HG03135 (cell line): ENCODE measurements around the gene TUFT1.

Source experiments
- ATAC-seq: cut with Tn5 transposase; IDR thresholded peaks from one replicate; pipeline ENCODE4 v1.9.1; 2021; ENCODE audit warnings: mild to moderate bottlenecking, moderate library complexity; ENCODE audit not compliant: unreplicated experiment

The TUFT1 gene, protein sequence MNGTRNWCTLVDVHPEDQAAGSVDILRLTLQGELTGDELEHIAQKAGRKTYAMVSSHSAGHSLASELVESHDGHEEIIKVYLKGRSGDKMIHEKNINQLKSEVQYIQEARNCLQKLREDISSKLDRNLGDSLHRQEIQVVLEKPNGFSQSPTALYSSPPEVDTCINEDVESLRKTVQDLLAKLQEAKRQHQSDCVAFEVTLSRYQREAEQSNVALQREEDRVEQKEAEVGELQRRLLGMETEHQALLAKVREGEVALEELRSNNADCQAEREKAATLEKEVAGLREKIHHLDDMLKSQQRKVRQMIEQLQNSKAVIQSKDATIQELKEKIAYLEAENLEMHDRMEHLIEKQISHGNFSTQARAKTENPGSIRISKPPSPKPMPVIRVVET

DNA sequence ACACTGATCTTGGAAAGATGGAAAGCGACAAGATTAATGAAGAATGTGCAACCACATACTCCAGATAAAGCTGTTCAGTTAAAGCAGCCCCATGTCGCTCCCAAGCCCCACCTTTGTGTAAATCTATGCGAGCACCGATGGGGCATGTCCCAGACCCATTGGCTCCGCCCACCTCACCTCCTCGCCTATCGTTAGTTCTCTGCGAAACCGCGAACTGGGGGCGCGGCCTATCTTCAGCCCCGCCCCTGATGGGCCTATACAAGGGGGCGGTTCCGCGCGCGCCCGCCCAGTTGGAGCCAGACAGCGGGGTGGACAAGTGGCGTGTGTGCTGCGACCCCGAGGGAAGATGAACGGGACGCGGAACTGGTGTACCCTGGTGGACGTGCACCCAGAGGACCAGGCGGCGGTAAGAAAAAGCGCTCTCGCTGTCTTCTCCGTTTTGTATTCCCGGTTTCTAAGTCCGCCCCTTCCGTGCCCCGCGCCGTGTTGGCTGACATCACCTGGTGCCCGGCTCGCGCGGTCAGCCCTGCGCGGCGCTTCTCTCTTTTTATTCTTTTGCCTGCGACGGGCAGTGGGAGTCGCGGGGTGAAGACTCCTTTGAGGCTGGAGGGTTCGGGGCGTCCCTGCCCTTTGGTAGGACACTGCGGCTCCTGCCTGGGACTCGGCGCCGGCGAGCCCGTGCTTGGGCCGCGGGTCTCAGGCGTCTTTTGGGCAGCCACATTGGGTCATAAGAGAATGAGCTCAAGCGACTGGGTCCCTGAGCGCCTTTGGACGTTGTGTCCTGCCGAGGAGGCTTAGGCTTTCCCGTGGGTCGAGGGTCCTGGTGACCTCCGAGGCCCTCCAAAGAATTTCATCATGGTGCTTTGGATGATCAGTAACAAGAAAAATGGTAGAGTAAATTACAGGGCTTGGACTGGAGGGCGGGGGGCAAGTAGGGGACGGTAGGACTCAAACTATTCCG lies at the start of gene TUFT1:
TSS of gene TUFT1 (plus strand) at position 289 of the 961 bp plus-strand sequence. CDS start at position 347, 58 bp downstream.
- peak; percentile 96 for ATAC-seq

DNA sequence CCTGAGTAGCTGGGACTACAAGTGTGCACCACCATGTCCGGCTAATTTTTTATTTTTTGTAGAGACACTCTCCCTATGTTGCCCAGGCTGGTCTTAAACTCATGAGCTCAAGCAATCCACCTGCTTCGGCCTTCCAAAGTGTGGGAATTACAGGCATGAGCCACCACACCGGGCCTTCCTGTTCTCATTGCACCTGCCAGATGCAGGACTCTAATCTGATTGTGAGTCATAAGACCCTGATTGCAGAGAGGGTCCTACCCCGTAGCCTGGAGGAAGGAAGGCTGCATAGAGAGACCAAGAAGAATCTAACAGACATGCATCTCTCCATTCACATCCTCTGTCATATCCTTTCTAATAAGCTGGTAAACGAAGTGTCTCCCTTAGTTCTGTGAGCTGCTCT lies 48.5 kb upstream of the TUFT1 start:
- no peak for ATAC-seq

DNA sequence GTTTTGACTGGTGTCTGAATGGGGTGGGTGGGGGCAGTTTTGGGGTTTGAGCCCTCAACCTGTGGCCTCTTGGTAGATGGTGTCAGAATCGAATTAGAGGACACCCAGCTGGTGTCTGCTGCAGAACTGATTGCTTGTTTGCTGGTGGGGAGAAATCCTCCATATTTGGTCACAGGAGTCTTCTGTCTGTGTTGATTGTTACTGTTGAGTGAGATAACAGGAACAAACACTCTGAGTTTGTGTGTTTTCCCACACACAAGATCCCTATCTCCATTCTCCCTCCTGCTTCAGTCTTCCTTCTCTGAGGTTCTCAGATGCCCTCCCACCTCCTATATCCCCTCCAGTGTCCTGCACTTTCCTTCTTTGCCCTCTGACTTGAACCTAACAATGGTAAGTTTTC lies 48.0 kb upstream of the TUFT1 start:
- no peak for ATAC-seq

DNA sequence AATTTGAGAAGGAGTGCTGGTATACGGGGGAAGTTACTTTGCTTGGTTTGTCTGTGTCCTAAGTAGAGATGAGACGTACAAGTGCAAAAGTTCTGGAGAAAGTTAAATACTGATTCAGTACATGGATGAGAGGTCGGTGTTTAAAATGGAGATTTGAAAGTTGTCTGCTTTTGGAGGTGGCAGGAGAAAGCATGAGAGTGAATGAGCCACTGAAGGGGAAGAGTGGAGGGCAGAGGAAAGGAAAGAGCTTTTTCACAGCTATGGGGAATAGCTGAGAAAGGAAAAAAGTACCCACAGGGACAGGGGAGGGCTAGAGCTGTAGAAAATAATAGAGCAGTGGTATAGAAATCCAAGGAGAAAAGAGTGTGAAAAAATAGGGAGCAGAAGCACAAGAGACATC lies 47.1 kb upstream of the TUFT1 start:
- no peak for ATAC-seq

DNA sequence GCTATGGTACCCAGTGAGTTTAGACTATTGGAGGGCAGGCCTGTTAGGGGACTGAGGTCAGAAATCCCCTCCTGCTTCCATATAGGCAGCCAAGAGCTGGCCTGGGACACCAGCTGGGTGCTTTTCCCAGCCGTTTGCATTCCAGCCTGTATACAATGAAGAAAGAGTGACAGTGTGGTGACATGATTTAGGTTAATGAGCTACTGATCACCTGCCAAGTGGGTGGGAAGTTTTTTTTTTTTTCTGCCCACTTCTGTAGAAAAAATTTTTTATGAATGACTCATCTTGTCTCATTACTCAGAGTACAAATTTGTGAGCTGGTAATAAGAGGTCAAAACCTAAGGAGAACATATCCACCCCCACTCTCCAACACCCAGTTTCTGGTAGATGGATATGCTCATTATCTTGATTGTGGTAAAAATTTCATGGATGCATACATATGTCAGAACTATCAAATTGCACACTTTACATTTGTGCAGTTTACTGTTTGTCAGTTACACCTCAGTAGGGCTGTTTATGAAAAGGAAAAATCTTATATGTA lies 45.3 kb upstream of the TUFT1 start:
- ATAC-seq, result no peak

DNA sequence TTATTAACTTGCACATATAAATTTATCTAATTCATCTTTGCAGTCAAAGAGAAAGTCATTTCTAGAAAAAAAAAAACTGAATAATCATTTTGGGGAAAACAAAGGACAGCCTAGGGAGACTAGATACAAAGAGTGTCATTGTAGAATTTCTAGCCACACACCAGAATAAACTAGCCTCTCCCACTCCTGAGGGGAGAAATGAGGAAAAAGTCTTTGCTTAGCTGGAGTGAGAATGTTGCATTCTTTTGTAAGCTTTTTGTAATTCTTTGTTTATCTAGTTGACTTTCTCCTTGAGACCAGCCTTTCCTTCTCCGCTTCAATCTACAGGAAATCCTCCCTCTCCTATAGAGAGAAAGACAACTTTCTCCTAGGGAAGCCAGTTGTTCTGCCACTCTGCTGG lies 44.8 kb upstream of the TUFT1 start:
- no peak for ATAC-seq

DNA sequence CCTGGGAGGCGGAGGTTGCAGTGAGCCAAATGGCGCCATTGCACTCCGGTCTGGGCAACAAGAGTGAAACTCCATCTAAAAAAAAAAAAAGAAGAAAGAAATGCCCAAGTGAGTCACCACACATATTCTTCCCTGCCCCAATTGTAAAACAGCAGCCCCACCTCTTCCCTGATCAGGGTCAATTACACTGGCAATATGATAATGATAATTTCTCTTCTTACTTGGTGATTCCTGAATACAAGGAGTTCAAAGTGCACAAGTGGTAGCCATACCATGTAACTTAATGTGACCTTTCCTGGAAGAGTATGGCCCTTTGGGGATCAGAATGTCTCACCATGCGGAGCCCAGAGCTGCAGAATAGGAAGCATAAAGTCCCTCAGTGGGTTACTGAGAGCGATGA lies 40.7 kb upstream of the TUFT1 start:
- ATAC-seq, result no peak

DNA sequence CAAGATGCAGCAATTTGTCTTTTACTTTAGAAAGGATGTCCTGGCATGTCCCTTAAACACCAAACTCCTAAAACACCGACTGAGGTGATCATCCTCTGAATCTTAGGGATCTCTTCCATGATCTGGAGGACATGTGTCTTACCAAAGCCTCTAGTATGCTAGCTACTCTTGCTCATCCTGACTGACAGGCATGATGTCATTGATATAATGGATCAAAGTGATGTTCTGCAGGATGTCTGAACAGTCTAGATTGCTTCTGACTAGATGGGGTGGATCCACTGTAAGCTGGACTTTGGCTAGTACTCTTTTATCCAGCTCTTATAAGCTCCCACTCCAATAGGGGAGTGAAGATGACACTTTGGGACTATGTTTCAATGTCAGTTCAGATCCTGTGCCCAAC lies 40.2 kb upstream of the TUFT1 start:
- ATAC-seq, result no peak

DNA sequence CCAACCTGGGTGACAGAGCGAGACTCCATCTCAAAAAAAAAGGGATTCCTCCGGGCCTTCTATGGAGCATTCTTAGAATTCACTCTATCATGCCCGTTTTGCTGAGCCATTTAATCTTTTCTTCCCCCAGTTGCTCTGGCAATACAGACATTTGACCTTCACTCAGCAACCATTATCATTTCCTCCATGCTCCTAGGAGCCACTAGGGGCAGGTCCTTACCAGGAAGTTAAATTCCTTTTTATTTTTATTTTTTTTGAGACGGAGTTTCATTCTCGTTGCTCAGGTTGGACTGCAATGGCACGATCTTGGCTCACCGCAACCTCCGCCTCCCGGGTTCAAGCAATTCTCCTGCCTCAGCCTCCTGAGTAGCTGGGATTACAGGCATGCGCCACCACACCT lies 38.6 kb upstream of the TUFT1 start:
- ATAC-seq, result no peak

DNA sequence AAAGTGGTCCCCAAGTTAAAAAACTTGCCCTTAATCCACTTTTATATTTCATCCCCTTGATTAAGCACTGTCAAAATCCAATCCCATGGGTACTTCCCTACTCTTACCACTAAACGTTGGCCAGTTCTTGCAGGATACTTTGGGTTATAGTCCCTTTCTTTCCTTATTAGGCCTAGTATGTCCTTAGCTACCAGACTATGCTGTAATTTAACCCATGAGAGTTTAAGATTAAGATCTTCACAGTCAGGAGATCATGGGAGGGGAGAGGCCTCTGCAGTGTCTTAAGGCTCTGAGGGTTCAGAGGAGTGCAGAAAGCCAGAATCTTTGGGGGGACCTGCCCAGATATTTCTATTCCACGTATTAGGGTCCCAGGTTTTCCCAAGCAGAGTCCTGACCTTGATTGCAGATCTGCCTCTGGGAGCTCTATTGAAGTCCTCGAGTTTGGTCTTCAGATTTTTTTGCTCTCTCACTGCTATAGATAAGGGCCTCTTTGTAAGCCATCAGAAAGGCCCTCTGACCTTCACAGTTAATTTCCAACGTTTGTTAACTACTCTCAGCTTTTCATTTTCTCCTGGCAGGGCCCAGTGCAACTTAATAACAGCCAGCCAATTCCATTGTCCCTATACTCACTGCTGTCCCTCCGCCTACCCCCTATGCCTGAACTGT lies 37.9 kb upstream of the TUFT1 start:
- no peak for ATAC-seq

DNA sequence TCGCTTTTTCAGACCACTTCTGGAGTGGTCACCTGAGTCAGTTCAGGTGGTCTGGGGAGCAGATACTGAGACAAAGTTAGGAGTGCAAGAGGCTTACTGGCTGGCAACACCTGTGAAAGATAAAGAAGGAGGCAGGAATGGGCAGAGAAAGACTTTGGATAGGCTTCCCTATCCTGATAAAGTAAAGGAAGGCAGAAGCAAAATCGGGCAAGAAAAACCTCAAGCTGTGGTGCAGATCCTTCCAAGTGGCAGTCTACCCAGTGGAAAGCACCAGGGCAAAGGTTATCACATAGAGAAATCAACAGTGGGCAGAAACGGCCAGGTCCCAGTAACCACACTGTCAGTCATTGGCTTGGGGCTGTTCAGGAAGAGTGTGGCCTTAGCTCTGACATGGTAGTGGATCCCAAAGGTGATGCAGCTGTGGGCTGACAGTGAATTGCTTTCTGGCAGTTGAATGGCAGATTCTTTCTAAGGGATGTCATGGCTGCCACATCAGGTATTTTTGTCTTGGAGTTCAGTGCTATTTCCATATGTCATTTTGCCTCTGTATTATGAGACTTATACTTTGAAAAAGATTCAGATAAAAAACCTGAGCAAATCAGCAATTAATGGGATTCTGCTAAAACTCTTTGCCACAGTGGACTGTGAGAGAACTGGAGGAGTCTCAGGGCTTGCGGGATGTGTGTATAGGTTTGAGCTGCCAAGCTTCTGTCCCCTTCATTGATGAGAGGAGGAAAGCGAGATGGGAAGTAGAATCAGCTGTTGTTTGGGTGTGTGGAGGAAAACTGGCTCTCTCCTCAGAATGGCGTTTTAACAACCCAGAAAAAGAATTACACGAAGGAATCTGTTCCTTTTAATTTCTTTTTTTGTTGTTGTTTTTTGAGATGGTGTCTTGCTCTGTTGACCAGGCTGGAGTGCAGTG lies 37.0 kb upstream of the TUFT1 start:
- ATAC-seq, result no peak

DNA sequence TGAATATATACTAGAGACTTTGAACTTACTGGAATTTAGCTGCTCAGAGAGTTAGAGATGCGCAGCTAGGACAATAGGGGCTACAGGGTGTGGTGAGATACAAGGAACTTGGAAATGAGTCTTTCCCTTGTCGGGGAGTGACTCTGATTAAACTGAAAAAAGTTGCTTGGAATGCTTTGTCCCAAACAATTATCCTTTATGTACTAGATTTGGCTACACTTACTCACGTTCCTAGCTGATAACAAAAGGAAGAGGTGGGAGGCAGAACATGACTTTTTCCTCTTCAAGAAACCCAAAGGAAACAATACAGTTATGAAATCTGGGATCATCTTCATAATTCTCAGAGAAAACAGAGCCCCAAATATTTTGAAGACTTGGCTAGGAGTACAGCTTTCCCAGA lies 35.9 kb upstream of the TUFT1 start:
- no peak for ATAC-seq

DNA sequence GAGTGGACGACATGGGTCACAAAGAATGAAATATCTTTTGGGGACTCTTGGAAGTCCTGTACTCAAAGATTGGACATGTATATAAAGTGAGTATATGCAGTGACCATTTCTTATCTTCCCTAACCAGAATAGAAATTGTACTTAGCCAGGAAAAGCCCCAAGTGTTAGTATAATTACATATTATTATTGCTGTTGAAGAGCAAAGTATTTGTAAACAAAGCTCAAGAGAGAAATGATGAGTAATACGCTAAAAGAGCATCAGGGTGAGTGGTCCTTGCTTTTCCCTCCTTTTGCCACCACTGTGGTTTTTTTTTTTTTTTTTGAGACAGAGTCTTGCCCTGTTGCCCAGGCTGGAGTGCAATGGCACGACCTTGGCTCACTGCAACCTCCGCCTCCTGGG lies 35.4 kb upstream of the TUFT1 start:
- ATAC-seq, result no peak

DNA sequence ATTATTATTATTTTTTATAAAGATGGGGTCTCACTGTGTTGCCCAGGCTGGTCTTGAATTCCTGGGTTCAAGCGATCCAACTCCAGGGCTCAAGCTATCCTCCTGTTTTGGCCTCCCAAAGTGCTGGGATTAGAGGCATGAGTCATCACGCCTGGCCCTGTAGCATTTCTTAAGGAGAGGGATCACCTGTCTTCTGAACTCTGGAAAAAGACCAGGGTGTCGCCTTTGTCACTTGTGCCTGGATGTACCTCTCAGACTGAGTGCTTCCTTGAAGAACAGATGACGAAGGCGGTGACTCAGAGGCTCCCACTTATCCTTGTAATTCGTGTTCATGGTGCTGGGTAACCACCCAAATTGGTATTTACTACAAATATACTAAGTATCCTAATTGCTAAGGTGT lies 31.3 kb upstream of the TUFT1 start:
- ATAC-seq, result no peak

DNA sequence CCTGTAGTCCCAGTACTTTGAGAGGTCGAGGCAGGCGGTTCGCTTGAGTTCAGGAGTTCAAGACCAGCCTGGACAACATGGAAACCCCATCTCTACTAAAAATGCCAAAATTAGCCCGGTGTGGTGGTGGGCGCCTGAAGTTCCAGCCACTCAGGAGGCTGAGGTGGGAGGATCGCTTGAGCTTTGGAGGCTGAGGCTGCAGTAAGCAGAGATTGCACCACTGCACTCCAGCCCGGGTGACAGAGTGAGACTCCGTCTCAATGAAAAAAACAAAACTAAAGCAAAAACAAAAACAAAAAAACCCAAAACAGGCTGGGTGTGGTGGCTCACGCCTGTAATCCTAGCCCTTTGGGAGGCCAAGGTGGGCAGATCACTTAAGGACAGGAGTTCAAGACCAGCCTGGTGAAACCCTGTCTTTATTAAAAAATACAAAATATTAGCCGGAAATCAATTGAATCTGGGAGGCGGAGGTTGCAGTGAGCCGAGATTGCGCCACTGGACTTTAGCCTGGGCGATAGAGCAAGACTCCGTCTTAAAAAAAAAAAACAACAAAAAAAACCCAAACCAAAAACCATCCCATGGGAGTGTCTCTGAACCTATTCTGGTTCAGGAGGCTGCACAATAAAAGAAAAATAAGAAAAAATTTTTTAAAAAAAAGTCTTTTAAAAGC lies 30.6 kb upstream of the TUFT1 start:
- no peak for ATAC-seq

DNA sequence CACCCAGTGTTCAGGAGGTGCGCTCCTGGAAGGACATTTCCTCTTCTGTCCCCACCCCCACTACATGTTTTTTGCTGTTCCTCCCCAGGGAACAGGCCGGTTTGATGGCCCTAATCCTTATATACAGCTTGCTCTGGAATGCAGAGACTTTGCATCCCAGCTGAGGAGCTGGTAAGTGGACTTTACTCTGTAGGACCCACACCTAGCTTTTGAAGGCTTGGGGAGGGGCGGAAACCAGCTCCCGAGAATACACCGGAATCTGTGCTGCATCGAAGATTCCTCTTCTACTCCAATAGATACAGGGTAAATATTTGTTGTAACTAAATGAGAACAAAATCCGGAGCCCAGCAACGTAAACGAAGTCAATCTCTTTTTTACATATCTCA lies 30.1 kb upstream of the TUFT1 start:
- no peak for ATAC-seq

DNA sequence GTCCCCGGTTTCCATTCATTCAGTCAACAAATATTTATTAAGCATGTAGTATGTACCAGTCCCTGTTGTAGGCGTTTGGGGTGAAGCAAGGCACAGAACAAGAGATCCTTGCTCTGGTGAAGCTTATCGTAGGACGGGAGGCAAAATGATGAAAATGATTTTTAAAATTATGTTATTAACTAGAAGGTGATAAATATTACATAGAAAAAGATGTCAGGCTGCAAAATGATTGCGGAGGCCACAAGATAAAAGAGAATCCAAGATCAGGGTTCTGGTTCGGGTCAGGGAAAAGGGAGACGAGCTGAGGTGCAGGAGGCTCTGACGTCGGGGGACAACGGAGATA lies 29.5 kb upstream of the TUFT1 start:
- no peak for ATAC-seq

DNA sequence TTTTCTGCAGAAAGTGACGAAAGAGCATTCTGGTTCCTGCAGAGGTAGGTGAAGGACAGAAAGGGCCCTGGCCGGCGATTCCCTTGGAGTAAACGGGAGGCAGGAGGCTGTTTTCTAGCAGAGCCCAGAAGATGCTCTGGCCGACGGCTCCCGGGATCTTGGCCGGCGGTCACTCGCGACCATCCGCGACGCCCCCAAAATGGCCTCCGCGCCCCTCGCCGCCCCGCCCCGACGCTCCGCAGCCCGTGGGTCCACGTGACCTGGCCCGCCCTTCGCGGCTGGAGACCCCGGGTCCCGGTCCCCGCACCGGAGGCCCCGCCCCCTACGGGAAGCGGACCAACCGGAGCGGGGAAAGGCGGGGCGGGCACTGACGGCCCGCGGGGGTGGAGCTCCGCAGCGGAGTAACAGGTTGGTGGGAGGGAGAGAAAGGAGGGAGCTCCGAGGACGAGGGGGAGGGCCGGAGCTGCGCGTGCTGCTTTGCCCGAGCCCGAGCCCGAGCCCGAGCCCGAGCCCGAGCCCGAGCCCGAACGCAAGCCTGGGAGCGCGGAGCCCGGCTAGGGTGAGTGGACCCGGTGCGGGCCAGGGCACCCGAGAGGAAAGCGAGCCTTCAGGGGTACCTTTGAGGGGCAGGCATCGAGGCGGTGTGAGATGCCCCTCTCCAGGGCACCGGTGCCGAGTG lies 29.0 kb upstream of the TUFT1 start, which contains the start of gene CGN:
TSS of gene CGN (plus strand) at position 431 of the 679 bp plus-strand sequence. CDS start 7,133 bp downstream, outside the sequence.
- no peak for ATAC-seq

DNA sequence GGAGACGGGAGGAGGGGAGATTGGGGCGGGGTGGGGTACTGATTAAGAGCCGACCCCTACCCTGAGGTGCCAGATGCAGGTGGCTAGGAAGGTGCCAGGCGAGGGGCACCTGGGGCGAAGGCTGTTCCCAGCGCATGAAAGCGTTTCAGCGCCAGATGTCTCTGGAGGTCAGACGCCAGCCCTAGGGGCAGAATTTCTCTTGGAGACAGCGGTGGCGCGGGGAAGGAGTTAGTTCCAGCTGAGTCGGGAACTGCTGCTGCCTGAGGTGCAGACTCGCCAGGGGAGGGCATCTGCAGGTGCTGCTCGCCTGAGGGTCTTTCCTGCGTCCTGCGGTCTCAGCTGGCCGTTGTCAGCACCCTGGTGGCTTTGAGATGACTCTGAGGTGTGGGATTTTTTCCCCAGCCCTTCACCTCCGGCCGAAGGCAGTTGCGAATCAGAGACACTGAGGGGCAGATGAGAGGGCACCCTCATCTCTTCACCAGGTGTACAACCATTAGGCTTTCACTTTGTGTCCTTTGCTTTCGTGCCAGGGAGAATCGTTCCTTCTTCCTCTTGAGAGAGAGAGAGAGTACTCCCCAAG lies 28.4 kb upstream of the TUFT1 start:
- ATAC-seq, result no peak
